ENCODE measurements around the gene LMO7. TPM values are rescaled to one million over a fixed set of nuclear protein-coding genes. Genes with fewer than 3 reads are reported as not detected.

The LMO7 gene
- total RNA-seq, 1 experiment from 2014 or later, result 20.4 TPM

GRCh38 chr13:75776550-75776949 is 140.4 kb downstream of the LMO7 start:
- Histone ChIP-seq H3K18ac (ENCODE audit: insufficient read length, low read depth, low read length) (no peak overlapping the region), H2AK5ac (ENCODE audit: insufficient read length, low read length) (no peak overlapping the region), H3K79me2 (ENCODE audit: insufficient read depth, low read length) (no peaks in the 10 kb centered on the region), H2AFZ (ENCODE audit: low read length) (no peak overlapping the region), H3K4me2 (ENCODE audit: insufficient read depth, insufficient read length, low read length) (no peak overlapping the region), H4K20me1 (ENCODE audit: control insufficient read depth, insufficient read depth, insufficient read length) (no peaks in the 10 kb centered on the region), H3K56ac (ENCODE audit: insufficient read length, low read depth, low read length) (no peak overlapping the region), H4K5ac (ENCODE audit: insufficient read length, low read depth, low read length) (no peak overlapping the region), H2BK120ac (ENCODE audit: low read depth, low read length, poor library complexity, severe bottlenecking) (no peak overlapping the region), H3K23me2 (ENCODE audit: insufficient read length, low read depth, low read length, poor library complexity, severe bottlenecking) (no peaks in the 10 kb centered on the region), H3K79me1 (ENCODE audit: insufficient read depth, low read depth, low read length, poor library complexity, severe bottlenecking) (no peaks in the 10 kb centered on the region), H3K4me1 (ENCODE audit: insufficient read depth, low read length) (no peaks in the 10 kb centered on the region), H3K9me3 (ENCODE audit: control insufficient read depth, low read depth, low read length) (no peaks in the 10 kb centered on the region), H2BK15ac (ENCODE audit: low read depth, low read length) (no peak overlapping the region), H3K4ac (ENCODE audit: low read depth, low read length) (no peak overlapping the region), H4K8ac (replicated peaks; ENCODE audit: insufficient read length, low read depth, low read length) (no peak overlapping the region), H3K27ac (ENCODE audit: insufficient read length, low read depth, low read length) (no peak overlapping the region), H3K9ac (ENCODE audit: extremely low read depth, insufficient read length, low read length) (no peak overlapping the region), H3K23ac (ENCODE audit: insufficient read length, low read depth, low read length) (no peak overlapping the region), H3K14ac (ENCODE audit: insufficient read depth, low read length) (no peak overlapping the region), H4K91ac (ENCODE audit: insufficient read length, low read depth, low read length) (no peak overlapping the region), H3K27me3 (ENCODE audit: insufficient read depth, low read length) (no peaks in the 10 kb centered on the region; the same call in 1 of the 2 replicates), H2BK12ac (ENCODE audit: insufficient read length, low read depth, low read length) (no peak overlapping the region), H2BK5ac (ENCODE audit: insufficient read length, low read length) (no peak overlapping the region), H3T11ph (ENCODE audit: low read length) (no peak overlapping the region), H2BK20ac (ENCODE audit: low read depth, low read length, poor library complexity, severe bottlenecking) (no peak overlapping the region)
- Mint-ChIP-seq H3K36me3 (ENCODE audit: insufficient read depth in 1 of 3, low read depth in 3 of 3) (peaks cover 22 to 24% (median 23%) of the 10 kb centered on the region in 3 experiments), H3K27me3 (ENCODE audit: low read depth) (no peaks in the 10 kb centered on the region), H3K4me3 (no peak overlapping the region), H3K27ac (no peak overlapping the region), H3K4me1 (peaks cover 0 to 3% of the 10 kb centered on the region in 2 experiments; a peak in 1 of 4 replicates), H3K9me3 (peaks cover 18 to 24% of the 10 kb centered on the region in 2 experiments)
- DNase-seq, result no peak
- no CpG with 5 or more reads among the region's 3 CpGs for WGBS (ENCODE audit: extremely low coverage, insufficient read length, low lambda C conversion rate)
- TF ChIP-seq CTCF (conservative IDR thresholded peaks at IDR 0.05), result no peak
